OCI-LY7 (cell line): ENCODE results near the gene ARL4A. TPM values are rescaled to one million over a fixed set of nuclear protein-coding genes. Genes with fewer than 3 reads are reported as not detected.

ENCODE experiments used
- BruUV-seq: library from RNA; stranded (reverse); fragments of 400-500 nt; replicated peaks from 2 replicates; lab custom pipeline; 2021; lab: Mats Ljungman, UMichigan
- CTCF ChIA-PET: fragments of 300-600 bp; sonication (Branson Sonifier 250); formaldehyde crosslinking; loops from one replicate; lab custom pipeline; 2022; ENCODE audit warnings: antibody characterized with exemption; ENCODE audit not compliant: unreplicated experiment; lab: Charles Lee
- POLR2A ChIA-PET: fragments of 300-600 bp; sonication (Branson Sonifier 250); formaldehyde crosslinking; loops from one replicate; lab custom pipeline; 2022; ENCODE audit warnings: antibody characterized with exemption; lab: Charles Lee
- DNase-seq: peaks from one replicate; pipeline ENCODE4 v3.0.0-alpha.2; 2015; ENCODE audit warnings: low spot score
- H2AFZ ChIP-seq: fragments of 200-600 bp; sonication (generic), shearing (Covaris generic); 2 replicates; pipeline ENCODE4 v1.6.1; 2014; ENCODE audit warnings: mild to moderate bottlenecking, antibody characterized with exemption, low read length, moderate library complexity
- H3K27ac ChIP-seq: fragments of 200-600 bp; sonication (generic); 2 replicates; pipeline ENCODE4 v1.5.1; 2014; ENCODE audit warnings: mixed run types, low read depth, mild to moderate bottlenecking, moderate library complexity, low read length, inconsistent platforms; ENCODE audit not compliant: poor library complexity, severe bottlenecking
- H3K36me3 ChIP-seq: fragments of 200-600 bp; sonication (generic); 2 replicates; pipeline ENCODE4 v1.6.1; 2014; ENCODE audit warnings: mild to moderate bottlenecking, antibody characterized with exemption, low read length, moderate library complexity, mixed read lengths; ENCODE audit not compliant: insufficient read depth
- H3K4me1 ChIP-seq: fragments of 200-600 bp; sonication (generic); 2 replicates; pipeline ENCODE4 v1.5.1; 2014; ENCODE audit warnings: mild to moderate bottlenecking, low read length; ENCODE audit not compliant: insufficient read depth, poor library complexity, severe bottlenecking
- H3K4me2 ChIP-seq: fragments of 200-600 bp; sonication (generic); 2 replicates; pipeline ENCODE4 v1.6.1; 2014; ENCODE audit warnings: mild to moderate bottlenecking, low read length
- H3K4me3 ChIP-seq: fragments of 200-600 bp; sonication (generic); 2 replicates; pipeline ENCODE4 v1.5.1; 2014; ENCODE audit warnings: mild to moderate bottlenecking, low read depth, low read length; ENCODE audit not compliant: poor library complexity, severe bottlenecking
- H3K79me2 ChIP-seq: fragments of 200-600 bp; sonication (generic); 2 replicates; pipeline ENCODE4 v1.6.1; 2016; ENCODE audit warnings: low read depth, mild to moderate bottlenecking, low read length, moderate library complexity, mixed read lengths; ENCODE audit not compliant: insufficient read depth
- H3K9me2 ChIP-seq: fragments of 200-600 bp; sonication (generic); 2 replicates; pipeline ENCODE4 v1.6.1; 2016; ENCODE audit warnings: mild to moderate bottlenecking, low read length, mixed read lengths; ENCODE audit not compliant: insufficient read depth
- H3K9me3 ChIP-seq: fragments of 200-600 bp; sonication (generic); 2 replicates; pipeline ENCODE4 v1.6.1; 2014; ENCODE audit warnings: mild to moderate bottlenecking, mixed run types, low read length, mixed read lengths
- H4K20me1 ChIP-seq: fragments of 200-600 bp; sonication (generic); 2 replicates; pipeline ENCODE4 v1.6.1; 2014; ENCODE audit warnings: mild to moderate bottlenecking, antibody characterized with exemption, low read length, moderate library complexity, mixed read lengths; ENCODE audit not compliant: insufficient read depth
- EZH2phosphoT487 ChIP-seq: fragments of 200-600 bp; sonication (generic); IDR thresholded peaks from 2 replicates; pipeline ENCODE4 v1.6.1; 2018; ENCODE audit warnings: low read depth, borderline replicate concordance, mild to moderate bottlenecking, mixed run types, antibody characterized with exemption, low read length, moderate library complexity, mixed read lengths
- intact Hi-C: fragments of 100-400 bp; cut with micrococcal nuclease; formaldehyde crosslinking; loops from one replicate; pipeline ENCODE4 v1.10.0; 2022; ENCODE audit not compliant: unreplicated experiment
- total RNA-seq, 2 experiments: library from RNA; depleted of rRNA in 1 of 2; stranded (reverse); fragments of >200 nt in 1 of 2; shearing (Covaris generic) in 1 of 2; gene quantifications; 2 replicates each; pipeline ENCODE4 v1.2.3, GENCODE V29; 2014 to 2022
- TF ChIP-seq, protein P1 (sequence below): fragments of 200-600 bp; sonication (generic); conservative IDR thresholded peaks from 2 replicates; pipeline ENCODE4 v1.5.1; 2014; ENCODE audit warnings: mild to moderate bottlenecking, antibody characterized with exemption, low read length, moderate library complexity, mixed read lengths

Gene ARL4A
- total RNA-seq, 2 experiments from 2014 or later: 5.5 to 10.1 TPM

DNA sequence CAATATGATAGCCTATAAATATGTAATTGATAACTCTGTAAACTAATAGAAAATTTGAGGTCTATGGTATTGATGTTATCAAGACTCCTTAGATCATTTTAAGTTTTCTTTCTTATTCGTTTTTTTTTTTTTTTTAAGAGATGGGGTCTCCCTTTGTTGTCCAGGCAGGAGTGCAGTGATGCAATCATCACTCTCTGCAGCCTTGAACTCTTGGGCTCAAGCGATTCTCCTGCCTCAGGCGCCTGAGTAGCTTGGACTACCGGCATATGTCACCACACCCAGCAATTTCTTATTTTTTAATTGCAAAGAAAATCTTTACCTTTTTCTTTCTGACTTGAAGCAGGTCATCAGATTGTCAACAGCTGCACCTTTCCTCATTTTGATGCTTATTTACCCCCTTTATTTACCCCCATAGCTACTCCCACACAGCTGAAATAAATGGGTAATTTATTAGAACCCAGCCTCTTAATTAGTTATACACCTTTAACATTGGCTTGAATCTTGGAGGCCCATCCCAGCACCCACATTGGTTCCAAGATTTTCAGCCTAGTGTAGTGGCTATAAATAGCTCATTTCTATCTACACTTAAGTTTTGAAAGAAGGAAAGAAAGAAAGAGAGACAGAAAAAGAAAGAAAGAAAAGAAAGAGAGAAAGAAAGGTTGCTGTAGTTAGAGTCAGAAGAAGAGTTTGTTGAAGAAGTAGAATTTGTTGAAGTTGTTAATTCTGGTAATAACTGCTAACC, 38.3 kb downstream of the ARL4A start:
- H3K4me3 ChIP-seq: no peak overlapping the region
- H3K27ac ChIP-seq: no peak overlapping the region
- no peaks in the 10 kb centered on the region for H3K9me3 ChIP-seq
- H2AFZ ChIP-seq: no peak overlapping the region
- BruUV-seq: no TSS peak
- POLR2A ChIA-PET: interaction anchor here (1.5 kb wide), 1 partner anchor 20 kb away, joined by 3 read pairs; no protein-coding TSS in a partner anchor
- CTCF ChIA-PET: no interaction called here
- TF ChIP-seq, protein P1, sequence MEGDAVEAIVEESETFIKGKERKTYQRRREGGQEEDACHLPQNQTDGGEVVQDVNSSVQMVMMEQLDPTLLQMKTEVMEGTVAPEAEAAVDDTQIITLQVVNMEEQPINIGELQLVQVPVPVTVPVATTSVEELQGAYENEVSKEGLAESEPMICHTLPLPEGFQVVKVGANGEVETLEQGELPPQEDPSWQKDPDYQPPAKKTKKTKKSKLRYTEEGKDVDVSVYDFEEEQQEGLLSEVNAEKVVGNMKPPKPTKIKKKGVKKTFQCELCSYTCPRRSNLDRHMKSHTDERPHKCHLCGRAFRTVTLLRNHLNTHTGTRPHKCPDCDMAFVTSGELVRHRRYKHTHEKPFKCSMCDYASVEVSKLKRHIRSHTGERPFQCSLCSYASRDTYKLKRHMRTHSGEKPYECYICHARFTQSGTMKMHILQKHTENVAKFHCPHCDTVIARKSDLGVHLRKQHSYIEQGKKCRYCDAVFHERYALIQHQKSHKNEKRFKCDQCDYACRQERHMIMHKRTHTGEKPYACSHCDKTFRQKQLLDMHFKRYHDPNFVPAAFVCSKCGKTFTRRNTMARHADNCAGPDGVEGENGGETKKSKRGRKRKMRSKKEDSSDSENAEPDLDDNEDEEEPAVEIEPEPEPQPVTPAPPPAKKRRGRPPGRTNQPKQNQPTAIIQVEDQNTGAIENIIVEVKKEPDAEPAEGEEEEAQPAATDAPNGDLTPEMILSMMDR: no peak
- no peak for TF ChIP-seq EZH2phosphoT487
- H3K36me3 ChIP-seq: no peaks in the 10 kb centered on the region
- no peak for DNase-seq
- no peaks in the 10 kb centered on the region for H3K4me1 ChIP-seq
- H3K9me2 ChIP-seq: no peaks in the 10 kb centered on the region
- no peaks in the 10 kb centered on the region for H3K79me2 ChIP-seq
- intact Hi-C loops: loop anchor here (10.0 kb wide), 1 partner anchor 189 kb away; no protein-coding TSS in a partner anchor
- no peak overlapping the region for H3K4me2 ChIP-seq
- H4K20me1 ChIP-seq: no peaks in the 10 kb centered on the region

DNA sequence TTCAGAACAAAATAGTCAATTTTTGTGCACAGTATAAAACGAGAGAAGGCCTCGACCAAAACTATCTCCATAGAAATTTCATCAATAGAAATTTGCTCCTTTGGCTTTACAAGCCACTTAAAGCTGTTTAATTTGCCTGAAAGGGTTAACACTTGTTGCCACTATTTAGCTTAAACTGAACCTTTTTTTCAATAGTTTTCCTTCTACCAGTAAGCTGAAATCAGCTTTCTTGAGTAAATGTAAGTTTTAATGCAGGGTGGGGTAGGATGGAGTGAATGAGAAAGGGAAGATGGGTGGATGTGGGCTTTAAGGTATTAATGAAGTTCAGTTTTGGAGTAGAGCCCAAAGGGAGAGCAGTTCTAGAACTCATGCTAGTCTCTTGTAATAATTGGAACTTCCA, 39.5 kb downstream of the ARL4A start:
- Histone ChIP-seq H3K4me2 (no peak overlapping the region), H3K36me3 (no peaks in the 10 kb centered on the region), H3K4me1 (no peaks in the 10 kb centered on the region), H3K4me3 (no peak overlapping the region), H3K79me2 (no peaks in the 10 kb centered on the region), H3K9me2 (no peaks in the 10 kb centered on the region), H3K9me3 (no peaks in the 10 kb centered on the region), H3K27ac (no peak overlapping the region), H4K20me1 (no peaks in the 10 kb centered on the region), H2AFZ (no peak overlapping the region)
- ChIA-PET CTCF (no interaction called here), POLR2A (interaction anchor here (0.8 to 1.5 kb wide), 2 partner anchors 12 to 21 kb away, joined by 3 read pairs; no protein-coding TSS in a partner anchor)
- DNase-seq: no peak
- BruUV-seq: no TSS peak
- intact Hi-C loops: loop anchor here (10.0 kb wide), 1 partner anchor 188 kb away; no protein-coding TSS in a partner anchor
- TF ChIP-seq, protein P1: no peak
- TF ChIP-seq EZH2phosphoT487: no peak
